ENCODE results near the gene SMTN. TPM values are rescaled to one million over a fixed set of nuclear protein-coding genes. Genes with fewer than 3 reads are reported as not detected.
A peak's percentile ranks its signal among the peaks of the same experiment; 100 is the strongest.
"Not testable (repeated sequence)": the region's sequence is repeated elsewhere in the genome, so short reads cannot be mapped to it uniquely, and the experiment has no call there.

Gene SMTN
- total RNA-seq, 1 donor from 2014 or later: 9.0 TPM

DNA sequence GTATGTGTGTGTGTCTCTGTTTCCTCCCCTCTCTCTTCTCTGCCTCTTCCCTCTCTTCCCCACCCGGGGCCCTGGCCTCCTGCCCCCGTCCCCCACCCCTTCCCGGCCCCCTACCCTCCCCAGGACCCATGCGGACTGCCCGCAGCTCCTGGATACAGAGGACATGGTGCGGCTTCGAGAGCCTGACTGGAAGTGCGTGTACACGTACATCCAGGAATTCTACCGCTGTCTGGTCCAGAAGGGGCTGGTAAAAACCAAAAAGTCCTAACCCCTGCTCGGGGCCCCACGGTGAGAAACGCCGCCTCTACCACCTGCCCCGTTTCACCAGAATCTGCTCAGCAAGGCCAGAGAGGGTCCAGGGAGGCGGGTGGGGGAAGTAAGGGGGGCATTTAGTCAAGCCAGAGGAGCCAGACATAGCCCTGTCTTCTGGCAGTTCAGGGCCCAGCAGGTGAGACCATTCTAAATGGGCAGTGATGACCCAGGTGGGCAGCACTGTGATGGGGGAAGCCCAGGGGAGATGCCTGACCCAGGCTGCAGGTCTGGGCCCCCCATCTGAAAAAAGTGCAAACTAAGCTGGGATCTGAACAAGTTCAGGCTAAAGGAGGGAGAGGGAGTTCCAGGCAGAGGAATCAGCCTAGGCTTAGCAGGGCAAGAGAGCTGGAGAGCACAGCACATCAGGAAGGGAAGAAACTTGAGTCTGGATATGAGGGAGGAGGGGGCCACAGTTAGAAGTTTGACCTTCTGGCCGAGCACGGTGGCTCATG lies 19.8 kb downstream of the SMTN start:
- FAIRE-seq (no peak), DNase-seq (ENCODE audit: low spot score in 2 of 2) (no peak)

DNA sequence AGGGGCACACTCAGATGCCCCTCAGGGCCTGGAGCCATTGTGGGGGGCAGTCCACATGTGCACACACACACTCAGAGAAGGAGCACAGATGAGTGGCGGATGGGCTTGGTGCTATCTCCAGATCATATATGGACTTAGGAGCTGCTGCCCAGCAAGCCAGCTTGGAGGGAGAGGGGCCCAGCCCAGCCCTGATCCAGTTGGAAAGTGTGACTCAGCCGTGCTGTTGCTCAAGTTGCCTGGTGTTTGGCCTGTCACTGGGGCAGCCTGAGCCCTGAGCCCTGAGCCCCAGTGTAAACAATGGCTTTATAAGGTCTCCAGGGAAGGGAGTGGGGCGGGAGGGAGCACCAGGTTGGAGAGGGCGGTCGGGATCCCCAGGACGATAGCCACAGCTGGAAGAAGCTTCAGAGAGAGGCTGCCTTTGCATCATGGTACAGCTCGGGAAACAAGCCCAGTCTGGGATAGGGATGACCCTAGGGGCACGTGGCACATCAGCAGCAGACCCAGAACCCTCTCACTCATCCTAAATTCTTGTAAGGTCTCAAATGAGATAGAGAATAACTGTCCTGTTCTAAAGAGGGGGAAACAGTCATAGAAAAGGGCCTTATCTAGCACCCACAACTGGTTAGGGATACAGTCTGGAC lies 21.4 kb downstream of the SMTN start:
- no peak for FAIRE-seq

GRCh38 chr22:31103111-31103510 lies 22.0 kb downstream of the SMTN start:
- no peak for FAIRE-seq

More for the DNA sequence above, 21.4 kb downstream of the SMTN start:
- no peak for DNase-seq (ENCODE audit: low spot score in 2 of 2)

DNA sequence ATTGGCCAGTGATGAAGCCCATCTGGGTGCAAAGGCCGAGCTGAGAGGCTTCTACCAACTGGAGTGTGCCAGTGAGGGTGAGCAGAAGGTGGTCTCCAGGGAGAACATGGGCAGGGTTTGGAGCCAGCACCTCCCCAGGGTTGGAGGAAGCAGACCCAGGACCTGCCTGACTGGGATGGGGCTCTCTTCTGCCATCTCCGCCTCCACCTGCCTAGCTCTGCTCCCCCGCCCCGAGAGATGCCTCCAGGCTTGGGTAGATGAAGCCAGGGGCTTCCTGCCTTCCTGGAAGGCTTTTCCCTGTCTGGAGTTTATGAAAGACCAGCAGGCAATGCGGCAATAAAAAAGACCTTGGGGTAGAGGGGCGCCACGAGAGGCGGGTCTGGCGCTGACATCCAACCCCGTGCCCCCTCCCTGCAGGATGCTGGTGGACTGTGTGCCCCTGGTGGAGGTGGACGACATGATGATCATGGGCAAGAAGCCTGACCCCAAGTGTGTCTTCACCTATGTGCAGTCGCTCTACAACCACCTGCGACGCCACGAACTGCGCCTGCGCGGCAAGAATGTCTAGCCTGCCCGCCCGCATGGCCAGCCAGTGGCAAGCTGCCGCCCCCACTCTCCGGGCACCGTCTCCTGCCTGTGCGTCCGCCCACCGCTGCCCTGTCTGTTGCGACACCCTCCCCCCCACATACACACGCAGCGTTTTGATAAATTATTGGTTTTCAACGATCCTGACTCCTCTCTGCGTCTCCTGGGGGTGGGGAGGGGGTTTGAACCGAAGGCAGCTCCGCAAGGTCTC lies 23.0 kb downstream of the SMTN start:
- DNase-seq (ENCODE audit: low spot score in 2 of 2) (no peak), FAIRE-seq (no peak)

More at GRCh38 chr22:31103111-31103510, 22.0 kb downstream of the SMTN start:
- no peak for DNase-seq (ENCODE audit: low spot score in 2 of 2)

DNA sequence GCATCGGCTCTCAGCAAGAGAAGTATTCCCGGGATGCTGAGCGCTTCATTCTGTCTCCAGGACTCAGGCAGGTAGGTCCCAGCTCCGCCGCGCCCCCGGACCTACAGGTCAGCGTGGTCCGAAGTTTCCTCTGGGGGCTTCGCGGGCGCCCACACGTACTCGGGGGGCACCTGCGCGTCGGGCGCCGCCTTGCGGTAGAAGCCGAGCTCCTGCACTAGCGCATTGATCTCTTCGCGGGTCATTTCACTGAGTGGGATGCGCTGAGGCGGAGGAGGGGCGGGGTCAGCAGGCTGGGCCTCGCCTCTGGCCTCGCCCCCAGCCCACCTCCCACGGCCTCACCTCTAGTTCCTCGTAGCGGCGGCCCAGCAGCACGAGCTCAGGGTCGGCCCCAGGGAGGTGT lies 23.8 kb downstream of the SMTN start:
- DNase-seq (ENCODE audit: low spot score in 2 of 2) (no peak), FAIRE-seq (no peak)

DNA sequence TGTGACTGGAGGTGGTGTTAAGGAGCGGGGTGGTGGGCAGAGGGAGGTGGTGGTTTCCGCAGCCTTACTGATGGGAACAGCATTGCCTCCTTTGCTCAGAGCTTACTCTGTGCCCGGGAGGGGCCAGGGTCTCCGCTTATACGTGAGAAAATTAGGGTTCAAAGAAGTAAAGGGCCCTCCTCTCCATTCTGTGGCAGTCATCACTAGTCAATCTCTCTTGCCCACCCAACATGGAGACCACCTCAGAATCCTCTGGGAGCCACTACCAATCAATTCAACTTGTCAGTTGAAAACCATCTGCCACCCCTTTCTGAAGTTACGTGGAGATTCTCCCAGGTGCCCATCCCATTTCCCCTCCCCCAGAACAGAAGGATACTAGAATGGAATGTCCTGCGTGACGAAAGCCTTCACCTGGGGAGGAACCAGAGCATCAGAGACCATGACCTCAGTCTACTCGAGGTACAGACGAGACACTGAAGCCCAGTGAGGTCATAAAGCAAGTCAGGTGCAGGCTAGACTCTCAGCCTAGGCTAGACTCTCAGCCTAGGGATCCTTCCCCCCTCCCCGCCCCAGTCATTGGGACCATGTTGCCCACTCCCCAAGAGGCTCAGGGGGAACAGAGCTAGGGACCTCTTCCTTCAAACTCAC lies 24.3 kb downstream of the SMTN start:
- no peak for DNase-seq (ENCODE audit: low spot score in 2 of 2)
- FAIRE-seq: no peak

DNA sequence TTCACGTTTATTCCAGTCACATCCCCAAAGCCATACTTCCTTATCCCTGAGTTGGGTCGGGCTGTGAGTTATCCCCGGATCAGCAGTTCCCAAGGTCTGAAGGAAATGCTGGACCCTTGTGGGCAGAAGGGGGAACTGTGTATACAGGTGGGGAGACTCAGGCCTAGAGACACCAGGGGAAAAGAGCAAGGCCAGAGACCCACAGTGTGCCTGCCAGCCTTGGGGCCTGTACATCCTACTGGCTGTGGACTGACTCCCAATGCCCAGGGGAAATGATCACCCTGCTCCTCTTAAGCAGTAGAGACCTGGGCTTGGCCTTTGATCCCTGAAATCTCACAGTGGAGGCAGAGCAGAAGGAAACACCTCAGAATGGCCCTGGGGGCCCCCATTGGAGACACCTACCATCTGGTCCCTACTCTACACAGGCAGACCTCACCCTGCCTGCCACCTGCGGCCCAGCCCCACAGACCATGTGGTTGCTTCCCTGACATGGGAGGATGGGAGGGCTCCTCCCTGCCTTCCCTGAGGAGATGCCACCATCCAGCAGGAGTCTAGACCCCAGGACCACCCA lies 25.0 kb downstream of the SMTN start:
- no peak for DNase-seq (ENCODE audit: low spot score in 2 of 2)
- no peak for FAIRE-seq

- DNase-seq (ENCODE audit: low spot score in 2 of 2) (no peak), FAIRE-seq (no peak)
Observed at GRCh38 chr22:31106731-31107177, 25.6 kb downstream of the SMTN start.

DNA sequence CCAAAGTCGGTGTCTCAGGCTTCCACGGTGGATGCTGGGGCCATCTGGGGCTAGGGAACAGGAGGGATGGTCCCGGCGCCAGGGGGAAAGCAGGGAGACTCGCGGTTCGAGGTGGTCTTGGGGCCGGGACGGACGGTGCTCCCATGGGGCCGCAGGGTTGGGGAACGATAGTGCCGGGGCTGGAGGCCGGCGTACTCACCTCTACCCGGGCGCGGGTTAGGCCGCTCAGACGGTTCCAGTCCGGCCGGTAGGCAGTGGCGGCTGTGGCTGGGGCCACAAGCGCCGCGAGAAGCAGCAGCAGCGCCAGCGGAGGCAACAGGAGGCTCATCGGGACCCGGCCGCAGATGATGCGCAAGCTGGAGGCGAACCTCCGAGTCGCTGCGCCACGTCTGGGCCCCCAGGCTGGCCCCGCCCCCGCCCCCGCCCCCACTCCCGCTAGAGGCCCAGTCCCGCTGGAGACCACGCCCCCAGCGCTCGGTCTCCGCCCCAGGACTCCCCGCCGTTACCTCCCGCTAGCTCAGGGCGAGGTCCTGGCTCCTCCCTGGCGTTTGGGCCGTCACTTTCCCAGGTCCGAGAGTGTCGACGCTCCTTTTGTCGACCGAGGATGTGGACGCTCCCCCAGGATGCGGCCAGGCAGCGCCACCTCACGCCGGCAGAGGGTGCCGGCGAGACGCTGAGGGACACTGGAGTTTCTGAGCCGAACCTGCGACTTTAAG lies 26.2 kb downstream of the SMTN start, which contains the start of gene SELENOM:
Gene SELENOM, minus strand, starts transcription at position 391 of the 716 bp plus-strand sequence. Its CDS starts 63 bp downstream, at position 328.
- DNase-seq (ENCODE audit: low spot score in 2 of 2): peak; percentile 91 to 98
- no peak for FAIRE-seq

- DNase-seq (ENCODE audit: low spot score in 2 of 2) (no peak), FAIRE-seq (no peak)
Observed at GRCh38 chr22:31107894-31108218, 26.7 kb downstream of the SMTN start.

DNA sequence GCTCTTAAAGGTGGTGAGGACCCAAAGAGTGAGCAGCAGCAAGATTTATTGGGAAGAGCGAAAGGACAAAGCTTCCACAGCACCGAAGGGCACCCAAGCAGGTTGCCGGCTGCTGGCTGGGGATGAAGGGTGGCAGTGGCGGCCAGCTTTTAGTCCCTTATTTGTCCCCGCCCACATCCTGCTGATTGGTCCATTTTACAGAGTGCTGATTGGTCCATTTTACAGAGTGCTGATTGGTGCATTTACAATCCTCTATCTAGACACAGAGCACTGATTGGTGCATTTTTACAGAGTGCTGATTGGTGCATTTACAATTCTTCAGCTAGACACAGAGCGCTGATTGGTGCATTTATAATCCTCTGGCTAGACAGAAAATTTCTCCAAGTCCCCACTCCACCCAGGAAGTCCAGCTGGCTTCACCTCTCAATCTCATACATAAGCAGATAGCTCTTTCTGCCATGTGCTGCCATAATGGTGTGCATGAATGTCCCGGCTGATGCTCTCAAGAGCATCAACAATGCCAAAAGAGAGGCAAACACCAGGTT lies 31.5 kb downstream of the SMTN start:
- not testable (repeated sequence) for DNase-seq (ENCODE audit: low spot score in 2 of 2)

GRCh38 chr22:31118046-31118820 lies 37.1 kb downstream of the SMTN start:
- DNase-seq (ENCODE audit: low spot score in 2 of 2): no peak
- no peak for FAIRE-seq

More for the DNA sequence above, 31.5 kb downstream of the SMTN start:
- not testable (repeated sequence) for FAIRE-seq

DNA sequence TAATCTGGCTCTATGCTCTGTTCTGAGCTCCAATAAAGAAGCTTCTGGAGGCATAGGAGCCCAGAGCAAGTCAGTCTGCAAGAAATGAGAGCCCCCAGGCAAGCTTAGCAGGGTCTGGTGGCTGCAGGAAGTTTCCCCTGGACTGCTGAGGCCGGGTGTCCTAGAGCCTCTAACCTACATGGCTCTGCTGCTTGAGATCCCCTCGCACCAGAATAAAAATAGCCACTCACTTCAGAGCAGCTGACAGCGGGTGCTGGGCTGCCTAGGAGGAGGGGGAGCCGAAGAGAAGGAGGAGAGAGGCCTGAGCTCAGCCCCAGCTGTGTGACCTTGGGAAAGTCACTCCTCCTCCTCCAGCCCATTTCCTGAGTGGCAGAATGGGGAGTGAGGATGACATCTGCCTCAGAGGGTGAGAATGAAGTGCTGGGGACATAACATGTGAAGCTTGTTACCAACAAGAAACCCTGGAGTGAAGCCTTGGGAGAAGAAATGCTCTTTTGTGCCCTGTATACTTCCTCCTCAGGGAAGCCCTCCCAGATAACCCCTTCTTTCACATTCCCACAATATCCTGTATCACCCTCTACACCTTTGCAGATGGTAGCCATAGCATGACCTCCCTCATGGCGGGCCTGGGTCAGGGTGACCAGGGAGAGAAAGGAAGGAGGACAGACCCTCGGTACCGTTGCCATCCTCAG lies 38.1 kb downstream of the SMTN start:
- FAIRE-seq (no peak), DNase-seq (ENCODE audit: low spot score in 2 of 2) (no peak)

DNA sequence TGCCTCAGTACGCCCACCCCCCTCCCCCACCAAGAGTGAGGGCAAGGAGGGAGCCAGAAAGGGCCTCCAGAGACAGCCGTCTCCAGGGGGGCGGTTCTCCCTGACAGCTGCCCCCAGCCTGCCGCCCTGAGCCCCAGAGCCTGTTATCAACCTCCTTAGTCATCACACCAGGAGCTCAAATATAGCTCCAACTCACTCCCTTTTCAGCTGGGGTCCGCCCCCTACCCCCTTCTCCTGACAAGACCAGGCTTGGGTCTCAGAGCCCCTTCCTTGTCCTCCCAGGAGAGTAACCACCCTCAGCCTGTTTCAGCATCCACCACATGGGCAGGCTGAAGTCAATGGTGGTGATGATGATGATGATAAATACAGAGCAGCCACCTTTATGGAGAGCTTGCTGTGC lies 39.1 kb downstream of the SMTN start:
- DNase-seq (ENCODE audit: low spot score in 2 of 2) (no peak), FAIRE-seq (no peak)

DNA sequence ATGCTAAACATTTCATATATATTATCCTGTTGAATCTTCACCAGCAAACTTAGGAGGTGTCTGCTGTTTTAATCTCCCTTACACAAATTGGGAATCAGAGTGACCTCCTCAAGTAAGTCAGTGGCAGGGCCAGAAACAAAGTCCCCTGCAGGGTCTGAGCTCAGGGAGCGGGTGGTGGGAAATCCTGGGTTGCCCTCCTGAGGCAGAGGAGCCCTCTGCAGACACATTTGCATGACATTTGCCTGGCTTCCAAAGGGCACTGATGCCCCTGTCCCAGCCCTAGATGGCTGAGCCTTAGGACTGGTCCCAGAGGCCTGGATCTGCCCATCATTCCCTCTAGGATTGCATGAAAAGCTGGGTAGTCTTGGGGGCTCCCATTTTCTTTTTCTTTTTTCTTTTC lies 39.5 kb downstream of the SMTN start:
- DNase-seq (ENCODE audit: low spot score in 2 of 2) (no peak), FAIRE-seq (no peak)

DNA sequence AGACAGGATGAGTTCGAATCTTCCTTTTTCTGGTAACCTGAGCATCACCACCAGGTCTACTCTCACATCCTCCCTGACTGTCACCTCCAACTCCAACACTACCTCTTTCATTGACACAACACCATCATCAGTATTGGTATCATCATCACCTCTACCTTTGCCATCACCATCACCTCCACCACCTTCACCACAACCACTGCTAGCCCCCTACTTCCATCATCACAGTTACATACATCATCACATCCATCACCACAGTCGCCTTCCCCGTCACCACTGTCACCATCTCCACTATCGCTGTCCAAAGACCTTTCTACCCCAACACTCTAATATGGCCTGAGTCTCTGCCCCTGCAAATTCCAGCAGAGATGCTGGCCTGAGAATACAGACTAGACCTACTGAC lies 40.3 kb downstream of the SMTN start:
- no peak for DNase-seq (ENCODE audit: low spot score in 2 of 2)
- FAIRE-seq: no peak

DNA sequence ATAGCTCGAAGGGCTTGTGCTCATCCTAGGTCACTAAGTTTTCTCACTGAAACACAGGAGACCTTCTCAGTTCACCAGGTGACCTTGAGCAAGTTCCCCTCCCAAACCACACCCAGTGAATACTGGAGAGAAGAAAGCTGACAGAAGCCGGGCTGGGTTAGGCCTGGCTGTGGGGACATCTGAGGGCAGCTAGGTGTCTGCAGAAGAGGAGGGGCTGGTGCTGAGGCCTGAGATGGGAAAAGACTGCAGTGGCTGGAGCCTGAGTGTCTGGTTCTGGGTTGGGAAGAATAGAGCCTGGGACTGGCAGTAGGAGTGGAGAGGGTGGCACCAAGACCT lies 41.0 kb downstream of the SMTN start:
- DNase-seq (ENCODE audit: low spot score in 2 of 2) (no peak), FAIRE-seq (no peak)
